Cardiac muscle cell (in vitro differentiated cells and primary cell): Measurements from ENCODE around the gene UBE2L6. TPM values are rescaled to one million over a fixed set of nuclear protein-coding genes. Genes with fewer than 3 reads are reported as not detected.

Experiments
- DNase-seq, 2 donors: peaks; one replicate each; pipeline versions ENCODE4 v3.0.0 to v3.0.0-alpha.2; 2010 to 2017; ENCODE audit warnings: low read depth in 1 of 2, low spot score in 1 of 2
- H3K27ac ChIP-seq: fragments of 200-600 bp; sonication (generic); 2 replicates; pipeline ENCODE4 v1.5.1; 2016
- H3K27me3 ChIP-seq: fragments of 200-600 bp; sonication (generic); 2 replicates; pipeline ENCODE4 v1.6.0; 2016; ENCODE audit warnings: control low read depth
- H3K36me3 ChIP-seq: fragments of 200-600 bp; sonication (generic); 2 replicates; pipeline ENCODE4 v1.5.1; 2016; ENCODE audit warnings: control low read depth
- H3K4me1 ChIP-seq: fragments of 200-600 bp; sonication (generic); 2 replicates; pipeline ENCODE4 v1.8.1; 2017; ENCODE audit warnings: low read depth, mild to moderate bottlenecking, mixed run types
- H3K4me3 ChIP-seq: fragments of 200-600 bp; sonication (generic); 2 replicates; pipeline ENCODE4 v1.5.1; 2016; ENCODE audit warnings: mild to moderate bottlenecking
- H3K9me3 ChIP-seq: fragments of 200-600 bp; sonication (generic); 2 replicates; pipeline ENCODE4 v1.5.1; 2017; ENCODE audit warnings: low read depth, mild to moderate bottlenecking, control low read depth
- polyA plus RNA-seq: library from polyadenylated mRNA; unstranded; fragments of >200 nt; fragmentation: Nextera tagmentation; extraction: Ambion mirVana; gene quantifications from 2 replicates; pipeline ENCODE4 v1.2.1, GENCODE V29; 2016
- total RNA-seq: library from RNA; depleted of rRNA; stranded (reverse); fragments of >200 nt; gene quantifications from 2 replicates; pipeline ENCODE4 v1.2.3, GENCODE V29; 2016
- TF ChIP-seq, protein P1 (sequence below): IDR thresholded peaks from 2 replicates; pipeline ENCODE4 v1.5.1; 2012; ENCODE audit warnings: low read depth, mild to moderate bottlenecking, low read length

UBE2L6 gene
- total and polyA plus RNA-seq, 2 experiments from 2014 or later: 129 to 158 TPM

DNA sequence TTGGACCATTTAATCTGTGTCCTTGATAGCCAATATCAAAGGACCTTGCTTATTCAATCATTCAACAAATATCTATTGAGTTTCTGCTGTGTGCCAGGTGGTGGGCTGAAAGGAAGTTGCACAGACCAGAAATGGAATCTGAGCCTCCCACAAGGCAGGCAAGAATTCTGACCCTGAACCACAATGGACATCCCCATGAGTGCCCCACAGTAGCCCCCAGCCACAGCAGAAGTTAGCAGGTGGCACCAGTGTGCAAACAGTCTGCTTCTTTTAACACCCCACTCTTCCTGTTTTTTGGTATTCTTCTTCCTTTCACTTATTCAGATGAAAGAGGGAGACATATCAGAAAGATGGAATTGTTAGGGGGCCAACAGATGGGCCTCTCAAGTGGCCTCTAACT lies 17.8 kb upstream of the UBE2L6 start:
- Histone ChIP-seq H3K4me1 (peaks cover 17% of the 10 kb centered on the region), H3K36me3 (no peaks in the 10 kb centered on the region), H3K27ac (peak overlapping the region; percentile 88), H3K27me3 (no peaks in the 10 kb centered on the region), H3K9me3 (no peaks in the 10 kb centered on the region), H3K4me3 (no peak overlapping the region)
- TF ChIP-seq, protein P1, sequence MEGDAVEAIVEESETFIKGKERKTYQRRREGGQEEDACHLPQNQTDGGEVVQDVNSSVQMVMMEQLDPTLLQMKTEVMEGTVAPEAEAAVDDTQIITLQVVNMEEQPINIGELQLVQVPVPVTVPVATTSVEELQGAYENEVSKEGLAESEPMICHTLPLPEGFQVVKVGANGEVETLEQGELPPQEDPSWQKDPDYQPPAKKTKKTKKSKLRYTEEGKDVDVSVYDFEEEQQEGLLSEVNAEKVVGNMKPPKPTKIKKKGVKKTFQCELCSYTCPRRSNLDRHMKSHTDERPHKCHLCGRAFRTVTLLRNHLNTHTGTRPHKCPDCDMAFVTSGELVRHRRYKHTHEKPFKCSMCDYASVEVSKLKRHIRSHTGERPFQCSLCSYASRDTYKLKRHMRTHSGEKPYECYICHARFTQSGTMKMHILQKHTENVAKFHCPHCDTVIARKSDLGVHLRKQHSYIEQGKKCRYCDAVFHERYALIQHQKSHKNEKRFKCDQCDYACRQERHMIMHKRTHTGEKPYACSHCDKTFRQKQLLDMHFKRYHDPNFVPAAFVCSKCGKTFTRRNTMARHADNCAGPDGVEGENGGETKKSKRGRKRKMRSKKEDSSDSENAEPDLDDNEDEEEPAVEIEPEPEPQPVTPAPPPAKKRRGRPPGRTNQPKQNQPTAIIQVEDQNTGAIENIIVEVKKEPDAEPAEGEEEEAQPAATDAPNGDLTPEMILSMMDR: no peak
- DNase-seq: no peak

DNA sequence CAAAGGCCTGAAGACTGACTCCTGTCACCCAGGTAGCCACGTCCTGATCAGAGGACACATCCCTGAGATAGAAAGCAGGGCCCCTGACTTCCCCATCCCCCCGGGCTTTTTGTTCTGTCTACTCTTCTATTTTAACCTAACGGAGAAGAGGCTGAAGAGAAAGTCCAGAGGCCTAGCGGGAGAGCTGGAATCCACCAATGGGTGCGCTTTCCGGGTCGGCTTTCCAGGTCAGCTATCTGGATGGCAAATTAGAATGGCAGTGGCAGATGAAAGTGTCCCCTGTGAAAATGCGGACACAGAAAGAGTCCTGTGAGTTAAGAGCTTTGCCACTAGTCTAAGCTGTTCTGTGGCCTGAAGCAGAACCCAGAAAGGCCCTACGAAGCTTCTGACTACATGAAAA lies 16.9 kb upstream of the UBE2L6 start:
- Histone ChIP-seq H3K27me3 (no peaks in the 10 kb centered on the region), H3K9me3 (no peaks in the 10 kb centered on the region), H3K36me3 (no peaks in the 10 kb centered on the region), H3K27ac (peak overlapping the region; percentile 88), H3K4me3 (no peak overlapping the region), H3K4me1 (peaks cover 17% of the 10 kb centered on the region)
- peak in 1 of 2 donors; percentile 65 for DNase-seq
- TF ChIP-seq, protein P1: no peak

DNA sequence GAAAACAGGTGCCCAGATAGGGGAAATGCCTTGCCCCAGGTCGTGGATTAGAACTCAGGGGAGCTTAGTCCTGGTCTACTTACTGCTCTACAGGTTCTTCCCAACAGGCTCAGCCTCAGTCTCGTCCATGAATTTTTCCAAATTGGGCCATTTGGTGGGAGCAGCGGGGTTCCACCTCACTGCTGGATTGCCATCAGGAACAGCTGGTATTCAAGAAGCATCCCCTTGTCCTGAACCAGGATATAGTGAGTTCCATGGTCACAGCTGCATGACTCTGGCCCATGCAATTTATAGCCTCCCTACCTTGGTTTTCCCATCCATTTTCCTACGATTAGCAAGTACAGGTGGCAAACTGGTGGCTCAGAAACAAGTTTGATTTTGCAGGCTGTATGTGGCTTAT lies 6.6 kb upstream of the UBE2L6 start:
- Histone ChIP-seq H3K27me3 (no peaks in the 10 kb centered on the region), H3K4me1 (no peaks in the 10 kb centered on the region), H3K9me3 (no peaks in the 10 kb centered on the region), H3K27ac (no peak overlapping the region), H3K36me3 (no peaks in the 10 kb centered on the region), H3K4me3 (no peak overlapping the region)
- TF ChIP-seq, protein P1: no peak
- no peak for DNase-seq

DNA sequence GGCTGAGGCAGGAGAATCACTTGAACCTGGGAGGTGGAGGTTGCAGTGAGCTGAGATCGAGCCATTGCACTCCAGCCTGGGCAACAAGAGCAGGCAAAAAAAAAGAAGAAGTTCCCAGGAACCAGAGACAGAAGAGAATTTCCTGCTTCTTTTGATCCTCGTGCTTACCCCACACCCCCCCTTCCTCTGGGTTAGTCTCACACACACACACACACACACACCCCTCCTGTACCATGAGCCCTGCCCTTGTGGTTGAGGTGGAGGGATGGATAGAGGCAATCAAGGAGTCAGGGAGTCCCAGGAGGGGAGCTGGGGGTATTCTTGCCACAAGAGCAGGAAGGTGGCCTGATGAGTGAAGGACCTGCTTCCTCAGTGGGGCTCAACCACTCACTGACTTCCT lies 4.1 kb upstream of the UBE2L6 start:
- Histone ChIP-seq H3K36me3 (no peaks in the 10 kb centered on the region), H3K4me1 (no peaks in the 10 kb centered on the region), H3K9me3 (no peaks in the 10 kb centered on the region), H3K4me3 (no peak overlapping the region), H3K27me3 (no peaks in the 10 kb centered on the region), H3K27ac (no peak overlapping the region)
- TF ChIP-seq, protein P1: no peak
- no peak for DNase-seq

DNA sequence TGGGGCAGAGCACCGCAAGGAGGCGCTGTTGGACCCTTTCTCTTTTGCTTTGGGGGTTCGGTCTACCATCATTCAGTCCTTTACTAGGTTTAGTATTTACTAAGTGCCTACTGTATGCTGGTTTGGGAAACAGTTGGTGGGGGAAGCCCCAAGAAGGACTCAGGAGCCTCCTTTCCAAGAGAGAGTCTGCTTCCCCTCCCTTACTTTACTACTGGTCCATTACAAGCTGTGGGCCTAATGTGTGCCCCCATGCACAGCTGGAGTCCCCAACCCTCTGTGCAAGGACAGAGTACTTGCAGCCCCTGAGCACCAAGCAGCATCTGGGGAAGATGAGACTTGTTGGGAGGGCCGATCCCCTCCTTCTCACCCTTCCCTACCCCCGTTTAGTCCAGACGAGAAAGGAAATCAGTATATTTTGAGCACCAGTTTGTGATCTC lies 876 bp upstream of the UBE2L6 start:
- H3K4me1 ChIP-seq: peaks cover 3% of the 10 kb centered on the region
- no peaks in the 10 kb centered on the region for H3K27me3 ChIP-seq
- peak overlapping the region; percentile 87 for H3K4me3 ChIP-seq
- peak overlapping the region; percentile 82 for H3K27ac ChIP-seq
- TF ChIP-seq, protein P1: peak; percentile 97
- DNase-seq: peak in 1 of 2 donors; percentile 82
- H3K9me3 ChIP-seq: no peaks in the 10 kb centered on the region
- no peaks in the 10 kb centered on the region for H3K36me3 ChIP-seq
